NCI-H1048 (cell line): Measurements from ENCODE around the gene NOP9.

ENCODE experiments used
- DNase-seq: peaks from one replicate; lab custom pipeline; 2025; lab: John Stamatoyannopoulos, UW

The NOP9 gene

DNA sequence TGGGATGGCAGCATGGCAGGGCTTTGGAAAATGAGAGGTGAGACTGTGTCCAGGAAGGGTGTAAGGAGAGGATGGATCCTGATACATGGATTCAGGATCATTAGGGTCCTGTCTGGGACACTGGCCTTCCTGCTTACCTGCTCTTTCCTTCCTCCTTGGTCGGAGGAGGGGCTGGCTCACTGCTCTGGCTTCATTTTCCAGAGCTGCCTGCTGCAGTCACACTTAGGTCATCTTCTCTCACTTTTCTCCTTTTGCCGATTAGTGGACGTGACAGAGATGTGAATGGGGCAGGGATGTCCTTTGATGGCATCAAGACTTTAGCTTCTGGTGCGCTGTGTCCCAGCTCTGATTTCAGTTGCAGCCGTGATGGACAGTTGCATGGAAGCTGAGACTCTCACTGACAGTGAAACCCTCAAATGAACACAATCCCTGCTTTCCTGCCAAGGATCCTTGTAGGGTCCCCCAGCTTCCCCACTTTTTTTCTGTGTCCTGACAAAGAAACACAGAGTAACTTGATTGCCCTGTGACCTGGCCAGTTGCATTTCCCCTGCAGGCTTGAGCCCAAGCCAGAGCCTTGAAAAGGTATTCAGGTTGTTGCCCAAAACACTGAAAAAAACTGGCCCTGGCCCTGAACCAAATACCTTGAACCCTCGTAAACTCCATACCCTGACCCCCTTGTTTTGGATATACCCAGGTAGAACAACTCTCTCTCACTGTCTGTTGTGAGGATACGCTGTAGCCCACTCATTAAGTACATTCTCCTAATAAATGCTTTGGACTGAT lies 8.9 kb downstream of the NOP9 start:
- DNase-seq: no peak

DNA sequence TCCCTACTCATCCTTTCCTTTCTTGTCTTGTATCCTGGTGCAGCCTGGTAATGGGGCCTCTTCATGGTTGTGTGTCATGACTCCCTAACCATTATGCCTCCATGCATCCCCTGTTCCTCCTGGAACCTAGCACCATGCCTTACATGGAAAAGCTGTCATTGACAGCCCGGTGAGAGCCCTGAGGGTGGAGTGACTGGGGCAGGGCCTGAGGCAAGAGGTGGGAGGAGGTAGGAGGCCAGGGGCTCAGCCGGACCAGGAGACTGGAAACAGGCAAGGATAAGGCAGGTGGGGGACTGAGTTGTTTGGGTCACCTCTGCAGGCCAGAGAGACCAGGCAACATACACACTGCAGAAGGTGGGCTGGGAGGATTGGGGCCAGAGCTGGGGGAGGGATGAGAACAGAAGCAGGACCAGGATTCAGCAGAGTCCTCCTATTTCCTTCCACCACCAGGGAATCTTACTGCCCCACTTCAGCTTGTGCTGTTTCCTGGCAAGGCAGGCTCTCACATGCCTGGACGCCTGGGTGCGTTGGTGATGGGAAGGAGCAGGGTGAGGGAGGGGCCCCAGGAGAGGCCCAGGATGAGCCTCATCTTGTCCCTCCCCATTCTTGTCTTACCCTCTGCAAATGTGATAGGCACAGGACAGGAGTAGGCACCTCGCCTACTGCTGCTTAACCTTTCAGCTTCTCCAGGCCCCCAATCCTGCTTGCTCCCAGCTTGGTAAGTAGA lies 10.1 kb downstream of the NOP9 start, which contains the start of gene LTB4R2:
Gene LTB4R2 (plus strand): TSS at position 603 of the 727 bp plus-strand sequence. CDS start 525 bp downstream, outside the sequence.
- no peak for DNase-seq

DNA sequence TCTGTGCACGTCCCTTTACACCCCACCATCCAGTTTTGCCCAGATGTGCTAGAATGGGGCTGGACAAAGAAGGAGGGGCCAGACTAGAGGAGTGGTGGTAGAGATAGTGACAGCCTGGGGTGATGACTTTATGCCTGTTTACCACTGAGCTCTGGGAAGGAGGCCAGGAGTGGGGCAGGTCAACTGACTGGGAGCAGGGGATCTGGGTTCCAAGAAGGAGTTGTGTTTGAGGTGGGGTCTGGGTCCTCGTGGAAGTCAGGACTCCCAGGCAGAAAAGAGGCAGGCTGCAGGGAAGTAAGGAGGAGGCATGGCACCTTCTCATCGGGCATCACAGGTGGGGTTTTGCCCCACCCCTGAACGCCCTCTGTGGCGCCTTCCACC lies 10.6 kb downstream of the NOP9 start:
- no peak for DNase-seq

DNA sequence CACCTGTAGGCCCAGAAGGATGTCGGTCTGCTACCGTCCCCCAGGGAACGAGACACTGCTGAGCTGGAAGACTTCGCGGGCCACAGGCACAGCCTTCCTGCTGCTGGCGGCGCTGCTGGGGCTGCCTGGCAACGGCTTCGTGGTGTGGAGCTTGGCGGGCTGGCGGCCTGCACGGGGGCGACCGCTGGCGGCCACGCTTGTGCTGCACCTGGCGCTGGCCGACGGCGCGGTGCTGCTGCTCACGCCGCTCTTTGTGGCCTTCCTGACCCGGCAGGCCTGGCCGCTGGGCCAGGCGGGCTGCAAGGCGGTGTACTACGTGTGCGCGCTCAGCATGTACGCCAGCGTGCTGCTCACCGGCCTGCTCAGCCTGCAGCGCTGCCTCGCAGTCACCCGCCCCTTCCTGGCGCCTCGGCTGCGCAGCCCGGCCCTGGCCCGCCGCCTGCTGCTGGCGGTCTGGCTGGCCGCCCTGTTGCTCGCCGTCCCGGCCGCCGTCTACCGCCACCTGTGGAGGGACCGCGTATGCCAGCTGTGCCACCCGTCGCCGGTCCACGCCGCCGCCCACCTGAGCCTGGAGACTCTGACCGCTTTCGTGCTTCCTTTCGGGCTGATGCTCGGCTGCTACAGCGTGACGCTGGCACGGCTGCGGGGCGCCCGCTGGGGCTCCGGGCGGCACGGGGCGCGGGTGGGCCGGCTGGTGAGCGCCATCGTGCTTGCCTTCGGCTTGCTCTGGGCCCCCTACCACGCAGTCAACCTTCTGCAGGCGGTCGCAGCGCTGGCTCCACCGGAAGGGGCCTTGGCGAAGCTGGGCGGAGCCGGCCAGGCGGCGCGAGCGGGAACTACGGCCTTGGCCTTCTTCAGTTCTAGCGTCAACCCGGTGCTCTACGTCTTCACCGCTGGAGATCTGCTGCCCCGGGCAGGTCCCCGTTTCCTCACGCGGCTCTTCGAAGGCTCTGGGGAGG lies 11.3 kb downstream of the NOP9 start, which contains the start of gene LTB4R:
Gene LTB4R (plus strand): TSS at position 857 of the 959 bp plus-strand sequence. CDS start 4,150 bp downstream, outside the sequence.
- no peak for DNase-seq

DNA sequence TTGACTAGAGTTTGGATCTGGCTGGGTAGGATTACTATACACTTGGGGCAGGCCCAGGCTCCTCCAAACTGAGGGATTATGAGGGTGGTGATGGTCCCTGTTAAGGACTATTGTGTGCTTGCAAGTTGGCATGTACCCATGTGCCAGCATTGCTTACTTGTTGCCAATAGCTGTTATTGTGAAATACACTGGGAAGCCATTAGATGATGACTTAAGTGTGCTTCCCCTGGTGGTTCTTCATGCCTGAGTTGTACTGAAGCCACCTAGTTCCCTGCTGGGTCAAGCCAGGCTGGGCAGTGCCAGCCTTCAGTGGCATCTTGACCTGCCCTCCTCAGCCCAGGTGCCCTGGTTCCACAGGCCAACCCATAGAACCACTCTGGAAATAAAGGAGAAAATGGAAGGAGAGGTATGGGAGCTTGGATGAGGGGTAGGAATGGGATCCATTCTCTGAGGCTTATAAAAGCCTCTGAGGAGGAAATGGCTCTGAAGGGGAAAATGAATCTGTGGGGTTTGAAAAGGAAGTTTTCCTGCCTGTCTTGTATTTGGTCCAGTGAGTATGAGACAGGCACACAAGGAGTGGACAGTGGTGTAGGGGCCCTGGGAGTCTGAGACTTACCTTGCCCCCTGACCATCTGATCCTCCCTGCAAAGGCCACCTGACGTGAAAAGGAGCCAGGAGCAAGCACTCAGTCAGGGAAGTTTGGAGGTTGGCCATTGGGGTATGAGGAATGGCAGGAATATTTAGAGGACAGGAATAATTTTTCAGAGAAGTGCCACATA lies 12.4 kb downstream of the NOP9 start:
- no peak for DNase-seq

DNA sequence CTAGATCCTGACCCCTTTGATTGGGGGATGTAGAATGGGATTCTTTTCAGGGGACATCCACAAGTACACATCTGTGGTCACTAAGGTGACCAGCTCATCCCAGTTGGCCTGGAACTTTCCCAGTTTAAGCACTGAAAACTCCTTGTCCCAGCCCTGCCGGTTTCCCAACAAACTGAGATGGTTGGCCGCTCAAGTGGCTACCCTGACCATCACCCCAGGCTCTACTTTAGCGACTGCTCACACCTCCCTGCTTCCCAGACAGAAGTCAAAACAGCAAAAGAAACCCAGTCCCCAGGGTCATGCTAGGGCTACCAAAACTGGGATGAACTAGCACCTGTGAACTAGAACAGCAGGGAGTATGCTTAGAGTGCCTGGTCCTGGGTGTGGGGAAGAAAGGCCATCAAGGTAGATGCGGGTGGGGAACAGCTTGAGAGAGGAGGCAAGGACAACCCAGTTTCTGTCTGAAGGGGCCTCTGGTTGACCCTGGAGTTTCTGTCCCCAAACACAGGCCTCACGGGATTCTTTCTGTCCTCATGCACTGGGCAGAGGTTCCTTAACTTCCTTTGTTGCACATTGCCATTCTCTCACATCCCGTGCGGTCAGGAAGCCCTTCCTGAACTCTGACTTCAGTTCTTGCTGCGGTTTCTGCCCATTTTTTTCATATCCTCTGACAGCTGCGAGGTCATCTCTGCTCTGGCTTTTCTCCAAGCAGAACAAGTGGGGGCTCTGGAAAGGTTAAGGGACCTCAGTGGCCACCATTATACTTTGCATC lies 13.3 kb downstream of the NOP9 start:
- DNase-seq: no peak

DNA sequence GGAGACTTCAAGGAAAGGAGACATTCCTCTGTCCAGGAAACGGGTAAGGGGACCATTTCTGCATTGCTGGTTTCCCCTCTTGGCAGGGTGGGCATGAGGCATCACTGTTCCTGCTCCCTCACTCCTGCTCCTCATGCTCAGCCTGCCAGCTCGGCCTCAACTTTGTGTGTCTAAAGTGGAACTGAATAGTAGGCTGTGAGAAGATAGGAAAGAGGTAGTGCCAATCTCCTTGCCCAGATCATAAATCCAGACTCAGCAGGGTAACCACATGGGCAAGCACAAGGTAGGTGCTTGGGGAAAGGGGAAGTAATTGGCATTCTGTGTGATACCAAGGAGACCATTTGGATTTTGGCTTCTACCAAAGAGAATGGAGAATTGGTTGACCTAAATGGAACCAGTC lies 14.3 kb downstream of the NOP9 start:
- DNase-seq: no peak

DNA sequence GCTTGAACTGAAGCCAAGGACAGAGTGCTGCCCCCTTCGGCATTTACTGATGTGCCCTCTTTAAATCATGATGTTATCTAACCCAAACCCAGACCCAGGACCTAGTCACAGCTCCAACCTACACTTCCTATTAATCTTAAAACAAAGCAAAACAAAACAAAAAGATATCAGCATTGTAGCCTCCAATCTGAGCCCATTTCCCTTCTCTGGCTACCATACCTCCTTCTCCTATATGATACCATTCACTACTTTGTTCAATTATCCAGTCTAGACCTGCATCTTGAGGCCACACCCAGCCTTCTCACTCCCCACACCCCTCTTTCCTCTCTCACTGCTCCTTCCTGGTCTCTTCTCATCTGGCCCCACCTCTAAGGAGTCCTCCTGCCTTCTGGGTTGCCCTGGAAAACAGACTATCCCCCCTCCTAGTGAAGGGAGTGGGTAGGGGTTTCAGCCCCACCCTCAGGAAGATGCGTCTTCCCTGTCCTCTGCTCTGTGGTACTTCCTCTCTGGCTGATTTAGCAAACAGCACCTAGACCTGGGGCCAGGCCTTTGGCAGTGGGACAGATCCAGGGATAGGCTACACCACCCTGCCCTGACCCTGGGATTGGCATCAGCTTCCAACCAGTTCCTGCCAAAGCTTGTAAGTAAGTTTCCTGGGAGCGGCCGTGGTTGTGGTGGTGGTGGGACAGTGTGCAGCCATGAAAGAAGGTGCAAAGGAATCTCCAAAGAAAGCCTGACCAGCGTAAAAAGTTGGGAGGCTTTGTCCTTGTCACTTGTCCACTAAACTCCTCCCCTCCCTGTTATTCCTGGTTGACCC lies 14.9 kb downstream of the NOP9 start:
- no peak for DNase-seq

DNA sequence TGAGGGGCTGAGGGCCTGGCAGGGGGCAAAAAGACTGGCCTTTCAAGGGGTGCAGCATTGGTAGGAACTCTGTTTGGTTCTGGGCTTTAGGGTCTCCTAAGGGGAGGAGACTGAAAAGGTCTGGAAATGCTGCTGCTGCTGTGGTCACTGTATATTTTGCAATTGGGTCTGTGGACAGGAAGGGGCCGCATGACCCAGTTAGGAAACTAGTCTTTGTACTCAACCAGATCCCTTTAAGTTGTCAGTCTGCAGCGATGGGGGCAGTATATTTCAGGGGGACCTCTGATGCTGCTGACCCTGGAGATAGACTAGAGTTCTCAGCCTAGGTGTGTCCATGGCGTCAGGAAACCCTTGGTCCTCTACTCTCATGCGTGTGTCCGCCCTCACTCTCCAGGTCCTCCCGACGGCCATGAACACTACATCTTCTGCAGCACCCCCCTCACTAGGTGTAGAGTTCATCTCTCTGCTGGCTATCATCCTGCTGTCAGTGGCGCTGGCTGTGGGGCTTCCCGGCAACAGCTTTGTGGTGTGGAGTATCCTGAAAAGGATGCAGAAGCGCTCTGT lies 15.7 kb downstream of the NOP9 start:
- no peak for DNase-seq

DNA sequence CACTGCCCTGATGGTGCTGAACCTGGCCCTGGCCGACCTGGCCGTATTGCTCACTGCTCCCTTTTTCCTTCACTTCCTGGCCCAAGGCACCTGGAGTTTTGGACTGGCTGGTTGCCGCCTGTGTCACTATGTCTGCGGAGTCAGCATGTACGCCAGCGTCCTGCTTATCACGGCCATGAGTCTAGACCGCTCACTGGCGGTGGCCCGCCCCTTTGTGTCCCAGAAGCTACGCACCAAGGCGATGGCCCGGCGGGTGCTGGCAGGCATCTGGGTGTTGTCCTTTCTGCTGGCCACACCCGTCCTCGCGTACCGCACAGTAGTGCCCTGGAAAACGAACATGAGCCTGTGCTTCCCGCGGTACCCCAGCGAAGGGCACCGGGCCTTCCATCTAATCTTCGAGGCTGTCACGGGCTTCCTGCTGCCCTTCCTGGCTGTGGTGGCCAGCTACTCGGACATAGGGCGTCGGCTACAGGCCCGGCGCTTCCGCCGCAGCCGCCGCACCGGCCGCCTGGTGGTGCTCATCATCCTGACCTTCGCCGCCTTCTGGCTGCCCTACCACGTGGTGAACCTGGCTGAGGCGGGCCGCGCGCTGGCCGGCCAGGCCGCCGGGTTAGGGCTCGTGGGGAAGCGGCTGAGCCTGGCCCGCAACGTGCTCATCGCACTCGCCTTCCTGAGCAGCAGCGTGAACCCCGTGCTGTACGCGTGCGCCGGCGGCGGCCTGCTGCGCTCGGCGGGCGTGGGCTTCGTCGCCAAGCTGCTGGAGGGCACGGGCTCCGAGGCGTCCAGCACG lies 16.4 kb downstream of the NOP9 start:
- DNase-seq: no peak

DNA sequence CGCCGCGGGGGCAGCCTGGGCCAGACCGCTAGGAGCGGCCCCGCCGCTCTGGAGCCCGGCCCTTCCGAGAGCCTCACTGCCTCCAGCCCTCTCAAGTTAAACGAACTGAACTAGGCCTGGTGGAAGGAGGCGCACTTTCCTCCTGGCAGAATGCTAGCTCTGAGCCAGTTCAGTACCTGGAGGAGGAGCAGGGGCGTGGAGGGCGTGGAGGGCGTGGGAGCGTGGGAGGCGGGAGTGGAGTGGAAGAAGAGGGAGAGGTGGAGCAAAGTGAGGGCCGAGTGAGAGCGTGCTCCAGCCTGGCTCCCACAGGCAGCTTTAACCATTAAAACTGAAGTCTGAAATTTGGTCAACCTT lies 16.9 kb downstream of the NOP9 start:
- DNase-seq: no peak

DNA sequence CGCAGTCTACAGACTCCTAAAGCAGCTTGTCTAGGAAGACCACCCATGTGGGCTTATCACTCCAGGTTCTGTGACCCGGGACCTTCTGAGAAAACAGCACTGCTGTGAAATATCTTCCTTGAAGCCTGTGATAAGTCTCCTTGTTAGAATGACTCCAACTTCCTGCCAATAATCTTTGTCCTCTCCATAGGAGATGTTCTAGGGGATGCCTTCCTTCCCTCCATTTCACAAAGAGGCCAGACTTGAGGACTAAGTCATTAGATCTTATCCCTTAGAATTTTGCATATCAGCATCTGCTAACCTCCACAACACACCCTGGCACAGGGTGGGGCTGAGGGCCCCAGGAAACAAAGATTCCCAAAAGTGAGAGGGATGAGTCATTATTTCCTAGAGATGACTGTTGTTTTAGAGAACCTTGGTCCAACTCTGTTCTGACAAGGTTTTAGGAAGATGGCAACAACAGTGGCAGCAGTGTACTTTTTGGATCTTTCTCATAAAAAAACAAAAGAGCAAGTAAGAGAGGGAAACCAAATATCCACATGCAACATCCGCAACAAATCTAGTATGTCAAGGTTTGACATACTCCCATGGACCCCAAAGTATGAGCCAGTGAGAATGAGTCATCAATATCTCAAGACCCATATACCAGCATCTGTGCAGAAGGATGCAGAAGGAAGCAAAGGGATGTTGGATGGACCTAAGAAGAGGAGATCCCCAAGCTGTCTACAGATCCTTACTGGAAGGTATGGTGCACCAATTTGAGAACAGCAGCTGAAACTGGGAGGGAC lies 17.7 kb downstream of the NOP9 start:
- DNase-seq: no peak

DNA sequence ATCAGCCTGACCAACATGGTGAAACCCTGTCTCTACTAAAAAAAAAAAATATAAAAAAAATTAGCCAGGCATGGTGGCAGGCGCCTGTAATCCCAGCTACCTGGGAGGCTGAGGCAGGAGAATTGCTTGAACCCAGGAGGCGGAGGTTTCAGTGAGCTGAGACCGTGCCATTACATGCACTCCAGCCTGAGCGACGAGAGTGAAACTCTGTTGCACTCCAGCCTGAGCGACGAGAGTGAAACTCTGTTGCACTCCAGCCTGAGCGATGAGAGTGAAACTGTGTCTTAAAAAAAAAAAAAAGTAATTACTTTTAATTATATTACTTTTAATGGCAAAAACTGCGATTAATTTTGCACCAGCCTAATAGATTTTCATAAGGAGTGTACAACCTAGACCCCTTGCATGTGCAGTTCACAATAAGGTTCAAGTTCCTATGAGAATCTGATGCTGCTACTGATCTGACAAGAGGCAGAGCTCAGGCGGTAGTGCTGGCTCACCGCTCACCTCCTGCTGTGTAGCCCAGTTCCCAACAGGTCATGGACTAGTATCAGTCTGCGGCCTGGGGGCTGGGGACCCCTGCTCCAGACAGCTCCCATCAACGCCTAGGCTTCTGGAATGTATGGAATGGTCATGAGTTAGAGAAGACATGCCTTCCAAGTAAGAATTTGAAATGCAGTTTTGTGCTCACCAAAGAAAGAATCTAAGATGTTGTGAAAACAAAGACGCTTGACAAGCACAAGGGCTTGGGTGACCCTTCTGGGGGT lies 21.7 kb downstream of the NOP9 start:
- DNase-seq: no peak

DNA sequence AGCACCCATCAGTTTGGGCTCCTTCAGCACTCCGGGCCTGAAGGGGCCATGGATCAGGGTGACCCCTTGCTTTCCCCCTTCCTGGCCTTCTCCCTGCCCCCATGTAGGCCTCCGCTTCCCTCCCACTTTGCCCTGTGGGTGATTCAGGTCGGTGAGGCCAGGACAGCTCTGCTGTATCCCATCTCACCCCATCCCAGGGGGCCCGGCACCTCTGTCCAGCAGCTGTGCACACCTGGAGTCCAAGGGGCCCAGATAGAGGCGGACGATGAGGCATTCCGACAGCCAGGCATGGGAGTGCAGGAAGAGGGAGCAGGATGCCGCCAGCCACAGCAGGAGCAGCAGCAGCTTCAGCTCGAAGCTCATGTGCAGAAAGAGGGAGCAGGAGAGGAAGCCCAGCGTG lies 23.0 kb downstream of the NOP9 start:
- no peak for DNase-seq

DNA sequence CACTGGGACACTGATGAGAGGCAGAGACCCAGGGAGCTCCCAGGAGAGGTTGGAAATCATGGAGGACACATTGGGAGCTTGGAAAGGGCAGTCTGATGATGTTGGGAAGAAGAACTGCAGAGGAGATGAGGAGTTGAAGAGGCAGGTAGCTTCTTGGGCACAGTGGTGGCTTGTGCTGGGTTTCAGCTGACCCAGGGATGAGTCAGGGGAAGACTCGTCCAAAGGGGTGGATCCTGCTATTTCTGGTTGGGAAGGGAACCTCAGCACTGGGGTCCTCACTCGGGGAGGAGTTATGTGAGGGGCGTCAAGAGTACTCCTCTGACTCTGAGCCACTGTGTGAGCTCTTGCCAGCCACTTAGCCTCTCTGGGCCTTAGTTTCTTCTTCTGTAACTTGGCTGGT lies 23.7 kb downstream of the NOP9 start:
- no peak for DNase-seq

DNA sequence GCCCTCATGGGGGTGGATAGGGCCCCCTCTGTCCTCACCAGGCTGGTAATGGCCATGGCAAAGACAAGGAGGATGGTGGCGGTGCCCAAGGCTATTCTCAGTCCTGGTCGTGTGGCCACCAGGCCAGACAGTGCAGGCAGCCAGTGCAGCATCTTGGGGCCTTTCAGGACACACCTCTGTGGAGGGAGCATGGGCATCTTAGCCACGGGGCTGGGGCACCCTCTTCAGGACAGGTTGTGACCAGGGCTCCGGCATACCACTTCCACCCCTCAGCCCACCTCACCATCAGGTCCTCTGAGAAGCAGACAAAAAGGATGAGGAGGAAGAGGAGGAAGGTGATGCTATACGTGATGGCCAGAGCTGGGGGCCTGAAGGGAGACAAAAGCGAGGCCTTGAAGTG lies 24.4 kb downstream of the NOP9 start:
- no peak for DNase-seq

DNA sequence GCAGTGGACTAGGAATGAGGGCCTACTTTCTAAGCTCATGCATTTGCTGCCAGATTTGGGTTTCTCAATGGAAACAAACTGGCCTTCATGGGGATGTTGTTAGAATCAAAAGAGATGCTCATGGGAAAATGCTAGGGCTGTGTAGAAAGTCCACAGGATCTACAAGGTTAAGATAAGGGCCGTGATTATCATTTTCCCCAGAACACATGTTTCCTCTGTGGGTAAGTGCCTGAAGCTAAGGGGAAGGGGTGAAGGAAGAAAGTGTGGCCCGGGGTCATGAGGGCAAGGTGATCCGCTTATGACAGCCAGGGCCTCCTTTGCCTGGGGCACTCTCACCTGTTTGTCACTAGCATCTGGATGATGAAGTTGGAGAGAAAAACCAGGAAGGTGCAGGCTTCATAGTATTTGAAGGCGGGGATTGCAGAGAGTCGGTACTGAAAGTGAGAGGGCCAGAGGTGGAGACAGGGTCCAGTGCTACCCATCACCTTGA lies 25.4 kb downstream of the NOP9 start:
- DNase-seq: no peak
